GM23338 (cell line): ENCODE measurements around the gene ACTR2. TPM values are rescaled to one million over a fixed set of nuclear protein-coding genes. Genes with fewer than 3 reads are reported as not detected.
A peak's percentile ranks its signal among the peaks of the same experiment; 100 is the strongest.

Experiments
- ATAC-seq: fragments of 200-7000 bp; cut with Tn5 transposase; 3 replicates; pipeline ENCODE4 v1.9.1; 2020
- DNase-seq: peaks from one replicate; pipeline ENCODE4 v3.0.0-alpha.2; 2015; ENCODE audit warnings: low spot score
- H2AFZ ChIP-seq: fragments of 200-600 bp; sonication (generic); 2 replicates; pipeline ENCODE4 v1.8.0; 2016; ENCODE audit warnings: antibody characterized with exemption, mild to moderate bottlenecking, moderate library complexity
- H3F3A ChIP-seq: fragments of 200-600 bp; sonication (generic); replicated peaks from 2 replicates; pipeline ENCODE4 v1.8.0; 2017; ENCODE audit warnings: antibody characterized with exemption, mixed run types, low read depth
- H3K27ac ChIP-seq: fragments of 200-600 bp; sonication (generic); 2 replicates; pipeline ENCODE4 v1.6.1; 2016; ENCODE audit warnings: low read depth
- H3K27me3 ChIP-seq: fragments of 200-600 bp; sonication (generic); 2 replicates; pipeline ENCODE4 v1.8.0; 2016; ENCODE audit warnings: mild to moderate bottlenecking, mixed run types, moderate library complexity; ENCODE audit not compliant: insufficient read depth
- H3K36me3 ChIP-seq: fragments of 200-600 bp; sonication (generic); 2 replicates; pipeline ENCODE4 v1.8.0; 2016; ENCODE audit warnings: mild to moderate bottlenecking; ENCODE audit not compliant: insufficient read depth
- H3K4me1 ChIP-seq: fragments of 200-600 bp; sonication (generic); 2 replicates; pipeline ENCODE4 v1.8.0; 2016; ENCODE audit warnings: mild to moderate bottlenecking, moderate library complexity; ENCODE audit not compliant: insufficient read depth
- H3K4me2 ChIP-seq: fragments of 200-600 bp; sonication (generic); 2 replicates; pipeline ENCODE4 v1.7.1; 2017; ENCODE audit warnings: mixed run types
- H3K4me3 ChIP-seq: fragments of 200-600 bp; sonication (generic); 2 replicates; pipeline ENCODE4 v1.6.1; 2016; ENCODE audit warnings: mixed run types
- H3K79me2 ChIP-seq: fragments of 200-600 bp; sonication (generic); replicated peaks from 2 replicates; pipeline ENCODE4 v1.8.0; 2017; ENCODE audit warnings: mild to moderate bottlenecking; ENCODE audit not compliant: insufficient read depth
- H3K9me2 ChIP-seq: fragments of 200-600 bp; sonication (generic); 2 replicates; pipeline ENCODE4 v1.8.0; 2017; ENCODE audit not compliant: insufficient read depth
- H4K20me1 ChIP-seq: fragments of 200-600 bp; sonication (generic); replicated peaks from 2 replicates; pipeline ENCODE4 v1.8.0; 2017; ENCODE audit warnings: mild to moderate bottlenecking; ENCODE audit not compliant: insufficient read depth
- H3K27ac Mint-ChIP-seq: 2 replicates; pipeline ENCODE4 v1.8.0; 2020; ENCODE audit warnings: inconsistent platforms, mild to moderate bottlenecking, moderate library complexity, mixed read lengths
- H3K27me3 Mint-ChIP-seq: 3 replicates; pipeline ENCODE4 v1.8.0; 2022; ENCODE audit warnings: low read depth, mild to moderate bottlenecking, moderate library complexity, mixed read lengths, inconsistent platforms; ENCODE audit not compliant: insufficient read depth, poor library complexity
- H3K36me3 Mint-ChIP-seq: 3 replicates; pipeline ENCODE4 v1.8.0; 2021; ENCODE audit warnings: low read depth, mild to moderate bottlenecking, inconsistent platforms, moderate library complexity, mixed read lengths
- H3K4me1 Mint-ChIP-seq: 3 replicates; pipeline ENCODE4 v1.8.0; 2020; ENCODE audit warnings: mild to moderate bottlenecking, inconsistent platforms, mixed read lengths
- H3K4me3 Mint-ChIP-seq: 3 replicates; pipeline ENCODE4 v1.8.0; 2021; ENCODE audit warnings: moderate library complexity, mild to moderate bottlenecking, inconsistent platforms, mixed read lengths
- H3K9me3 Mint-ChIP-seq: 3 replicates; pipeline ENCODE4 v1.8.0; 2020; ENCODE audit warnings: moderate library complexity, mild to moderate bottlenecking, inconsistent platforms, mixed read lengths
- CREB1 ChIP-seq: fragments of 250-450 bp; sonication (Bioruptor Pico); IDR thresholded peaks from 2 replicates; pipeline ENCODE4 v1.5.0; 2020; ENCODE audit warnings: low read depth, mild to moderate bottlenecking, moderate library complexity
- CTCF ChIP-seq, 2 experiments: fragments of 200-600 bp in 1 of 2; sonication (generic) in 1 of 2; conservative IDR thresholded peaks; 2 replicates each; pipeline versions ENCODE4 v1.5.1 to v1.6.1; 2016 to 2017; ENCODE audit warnings: antibody characterized with exemption in 2 of 2, low read depth in 2 of 2, mild to moderate bottlenecking in 2 of 2, moderate library complexity in 1 of 2
- ETS1 ChIP-seq: IDR thresholded peaks from 2 replicates; pipeline ENCODE4 v1.6.1; 2016; ENCODE audit warnings: antibody characterized with exemption
- EZH2 ChIP-seq: fragments of 200-600 bp; sonication (generic); IDR thresholded peaks from one replicate; pipeline ENCODE4 v1.8.0; 2017; ENCODE audit warnings: antibody characterized with exemption, mild to moderate bottlenecking, low read depth; ENCODE audit not compliant: unreplicated experiment
- EZH2phosphoT487 ChIP-seq: fragments of 200-600 bp; sonication (generic); IDR thresholded peaks from one replicate; pipeline ENCODE4 v1.8.1; 2018; ENCODE audit warnings: antibody characterized with exemption; ENCODE audit not compliant: unreplicated experiment
- JUNB ChIP-seq: IDR thresholded peaks from one replicate; pipeline ENCODE4 v1.6.1; 2016; ENCODE audit warnings: antibody characterized with exemption; ENCODE audit not compliant: unreplicated experiment
- NANOG ChIP-seq: IDR thresholded peaks from 2 replicates; pipeline ENCODE4 v1.6.1; 2016; ENCODE audit warnings: antibody characterized with exemption, borderline replicate concordance
- POLR2AphosphoS5 ChIP-seq: IDR thresholded peaks from 2 replicates; pipeline ENCODE4 v1.6.1; 2016; ENCODE audit warnings: antibody characterized with exemption, low read depth
- REST ChIP-seq: IDR thresholded peaks from one replicate; pipeline ENCODE4 v1.6.1; 2018; ENCODE audit warnings: antibody characterized with exemption; ENCODE audit not compliant: unreplicated experiment
- STAT1 ChIP-seq: IDR thresholded peaks from one replicate; pipeline ENCODE4 v1.6.1; 2016; ENCODE audit warnings: antibody characterized with exemption; ENCODE audit not compliant: unreplicated experiment
- ZNF114 ChIP-seq: fragments of 250-450 bp; sonication (Bioruptor Pico); IDR thresholded peaks from 2 replicates; pipeline ENCODE4 v1.5.0; 2020; ENCODE audit warnings: mild to moderate bottlenecking, moderate library complexity
- ZNF331 ChIP-seq: fragments of 250-450 bp; sonication (Bioruptor Pico); IDR thresholded peaks from 2 replicates; pipeline ENCODE4 v1.5.0; 2020; ENCODE audit warnings: low read depth, mild to moderate bottlenecking, moderate library complexity
- ZNF462 ChIP-seq: fragments of 250-450 bp; sonication (Bioruptor Pico); IDR thresholded peaks from 2 replicates; pipeline ENCODE4 v1.5.0; 2020; ENCODE audit warnings: mild to moderate bottlenecking, moderate library complexity
- polyA plus RNA-seq: library from polyadenylated mRNA; unstranded; fragments of >200 nt; fragmentation: Nextera tagmentation; extraction: Ambion mirVana; gene quantifications from 2 replicates; pipeline ENCODE4 v1.2.1, GENCODE V29; 2016
- total RNA-seq: library from RNA; depleted of rRNA; stranded (reverse); fragments of >200 nt; shearing (Covaris generic); gene quantifications from 2 replicates; pipeline ENCODE4 v1.2.3, GENCODE V29; 2014

ACTR2 gene
- total and polyA plus RNA-seq, 2 experiments from 2014 or later = 73.6 to 87.6 TPM

- DNase-seq (no peak), ATAC-seq (peak; percentile 12; the same call in 2 of the 3 replicates)
- H3K4me3 ChIP-seq = no peak overlapping the region
- H3F3A ChIP-seq = no peaks in the 10 kb centered on the region
- no peaks in the 10 kb centered on the region for H3K9me2 ChIP-seq
- H3K27me3 ChIP-seq = peaks cover 100% of the 10 kb centered on the region
- Mint-ChIP-seq H3K36me3 (peaks cover 14% of the 10 kb centered on the region; the same call in 2 of the 3 replicates), H3K4me1 (peaks cover 12% of the 10 kb centered on the region; the same call in 2 of the 3 replicates), H3K27ac (no peak overlapping the region), H3K9me3 (no peaks in the 10 kb centered on the region), H3K27me3 (peaks cover 94% of the 10 kb centered on the region), H3K4me3 (no peak overlapping the region)
- H3K4me1 ChIP-seq = peaks cover under 1% of the 10 kb centered on the region; the same call in 1 of the 2 replicates
- peaks cover 29% of the 10 kb centered on the region for H4K20me1 ChIP-seq
- no peaks in the 10 kb centered on the region; the same call in 1 of the 2 replicates for H3K36me3 ChIP-seq
- no peak overlapping the region for H3K27ac ChIP-seq
- H3K79me2 ChIP-seq = no peaks in the 10 kb centered on the region; the same call in 1 of the 2 replicates
- no peak overlapping the region for H3K4me2 ChIP-seq
- TF ChIP-seq JUNB (no peak), ZNF331 (no peak), NANOG (no peak), ZNF462 (CRISPR knock-in tag) (no peak), CTCF (conservative IDR thresholded peaks at IDR 0.05; ENCODE audit: low read depth in 2 of 2) (no peak), EZH2phosphoT487 (no peak), ZNF114 (CRISPR knock-in tag) (no peak), ETS1 (no peak), STAT1 (no peak), POLR2AphosphoS5 (no peak), EZH2 (no peak), CREB1 (CRISPR knock-in tag) (no peak), REST (no peak)
- no peak overlapping the region for H2AFZ ChIP-seq
Measured at GRCh38 chr2:65277118-65277517, 49.5 kb downstream of the ACTR2 start.
